ENCODE results near the gene UQCC5.

Gene UQCC5

GRCh38 chr3:52502001-52502400 lies 34.4 kb upstream of the UQCC5 start:
- TF ChIP-seq ZNF623 (tag by site-specific recombination; IDR thresholded peaks at IDR 0.05) (0 out of 2 replicates have a peak, but pooled peaks have one; percentile 30), ZBTB10 (tag by site-specific recombination; IDR thresholded peaks at IDR 0.05) (no peak)
- no peaks in the 10 kb centered on the region for H3K4me1 ChIP-seq (ENCODE audit: control insufficient read depth, insufficient read depth, low read length)
- H3K9me3 ChIP-seq (ENCODE audit: control insufficient read depth, insufficient read depth, low read depth, low read length): no peaks in the 10 kb centered on the region
- ChIA-PET CTCF (interaction anchor here (0.5 to 0.6 kb wide), 2 partner anchors 11 to 13 kb away, joined by 3 read pairs; no protein-coding TSS in a partner anchor), POLR2A (no interaction called here)
- no peaks in the 10 kb centered on the region for H3K36me3 ChIP-seq (ENCODE audit: control insufficient read depth in 2 of 2, insufficient read depth in 1 of 2, low read length in 2 of 2)
- H3K4me3 ChIP-seq (ENCODE audit: low read depth, low read length): no peak overlapping the region
- no peak overlapping the region for H3K27ac ChIP-seq (ENCODE audit: extremely low read depth, low read depth, low read length)

- POLR2A ChIA-PET: no interaction called here
- Histone ChIP-seq H3K4me3 (ENCODE audit: low read depth, low read length) (no peak overlapping the region), H3K9me3 (ENCODE audit: control insufficient read depth, insufficient read depth, low read depth, low read length) (no peaks in the 10 kb centered on the region), H3K36me3 (ENCODE audit: control insufficient read depth in 2 of 2, insufficient read depth in 1 of 2, low read length in 2 of 2) (no peaks in the 10 kb centered on the region), H3K4me1 (ENCODE audit: control insufficient read depth, insufficient read depth, low read length) (no peaks in the 10 kb centered on the region), H3K27ac (ENCODE audit: extremely low read depth, low read depth, low read length) (no peak overlapping the region)
- CTCF ChIA-PET: no interaction called here
- no peak for TF ChIP-seq ZBTB20 (tag by site-specific recombination; IDR thresholded peaks at IDR 0.05)
- no peak for TF ChIP-seq ZNF830 (tag by site-specific recombination; IDR thresholded peaks at IDR 0.05; ENCODE audit: low read depth)
- TF ChIP-seq ZFP3 (tag by site-specific recombination; IDR thresholded peaks at IDR 0.05; ENCODE audit: low read depth): no peak
- TF ChIP-seq KLF10 (tag by site-specific recombination; IDR thresholded peaks at IDR 0.05): no peak
- TF ChIP-seq ZNF311 (tag by site-specific recombination; IDR thresholded peaks at IDR 0.05; ENCODE audit: borderline replicate concordance): no peak
- TF ChIP-seq SP2 (tag by site-specific recombination; IDR thresholded peaks at IDR 0.05): no peak
- no peak for TF ChIP-seq ZSCAN23 (tag by site-specific recombination; IDR thresholded peaks at IDR 0.05)
- no peak for TF ChIP-seq ZBTB6 (tag by site-specific recombination; IDR thresholded peaks at IDR 0.05)
- no peak for TF ChIP-seq ZNF280D (tag by site-specific recombination; IDR thresholded peaks at IDR 0.05)
- TF ChIP-seq ZNF837 (tag by site-specific recombination; IDR thresholded peaks at IDR 0.05): no peak
- TF ChIP-seq ZNF654 (tag by site-specific recombination; IDR thresholded peaks at IDR 0.05; ENCODE audit: low read depth): no peak
Observed at GRCh38 chr3:52502808-52503350, 33.5 kb upstream of the UQCC5 start.

GRCh38 chr3:52503788-52504424 lies 32.5 kb upstream of the UQCC5 start:
- Histone ChIP-seq H3K9me3 (ENCODE audit: control insufficient read depth, insufficient read depth, low read depth, low read length) (no peaks in the 10 kb centered on the region), H3K36me3 (ENCODE audit: control insufficient read depth in 2 of 2, insufficient read depth in 1 of 2, low read length in 2 of 2) (no peaks in the 10 kb centered on the region), H3K4me1 (ENCODE audit: control insufficient read depth, insufficient read depth, low read length) (no peaks in the 10 kb centered on the region), H3K4me3 (ENCODE audit: low read depth, low read length) (no peak overlapping the region), H3K27ac (ENCODE audit: extremely low read depth, low read depth, low read length) (no peak overlapping the region)
- POLR2A ChIA-PET: interaction anchor here (1.3 kb wide), 1 partner anchor 32 kb away, joined by 5 read pairs; the partner anchor contains the start of gene UQCC5
- CTCF ChIA-PET: no interaction called here
- TF ChIP-seq CTCF (tag by site-specific recombination; IDR thresholded peaks at IDR 0.05) (0 out of 2 replicates have a peak, but pooled peaks have one; percentile 8), SCRT2 (tag by site-specific recombination; IDR thresholded peaks at IDR 0.05) (0 out of 2 replicates have a peak, but pooled peaks have one; percentile 33), KLF17 (tag by site-specific recombination; IDR thresholded peaks at IDR 0.05) (no peak), BCL11B (tag by site-specific recombination; IDR thresholded peaks at IDR 0.05; ENCODE audit: low read depth) (0 out of 2 replicates have a peak, but pooled peaks have one; percentile 44), TCF7L2 (IDR thresholded peaks at IDR 0.05; ENCODE audit: borderline replicate concordance, low read depth, low read length) (no peak), RBAK (tag by site-specific recombination; IDR thresholded peaks at IDR 0.05) (no peak), GLIS1 (tag by site-specific recombination; IDR thresholded peaks at IDR 0.05) (peak; percentile 77), ZNF510 (tag by site-specific recombination; IDR thresholded peaks at IDR 0.05; ENCODE audit: insufficient replicate concordance) (no peak)
